Measurements from ENCODE around the gene GRIN2A. TPM values are rescaled to one million over a fixed set of nuclear protein-coding genes. Genes with fewer than 3 reads are reported as not detected.
A peak's percentile ranks its signal among the peaks of the same experiment; 100 is the strongest.

The GRIN2A gene
- total RNA-seq, 1 experiment from 2014 or later, result 34.6 TPM

- DNase-seq, result peak; percentile 46
- intact Hi-C loops (cut with micrococcal nuclease; ENCODE audit: unreplicated experiment), result no loop called here
- Mint-ChIP-seq H3K36me3 (ENCODE audit: insufficient read depth, unreplicated experiment) (no peaks in the 10 kb centered on the region), H3K27ac (ENCODE audit: unreplicated experiment) (no peak overlapping the region), H3K27me3 (ENCODE audit: unreplicated experiment) (no peaks in the 10 kb centered on the region), H3K4me1 (ENCODE audit: low read depth, unreplicated experiment) (no peaks in the 10 kb centered on the region), H3K4me3 (ENCODE audit: low read depth, unreplicated experiment) (no peak overlapping the region), H3K9me3 (ENCODE audit: low read depth, unreplicated experiment) (no peaks in the 10 kb centered on the region)
- CTCF ChIA-PET, result no interaction called here
- no TSS peak for BruUV-seq (replicated peaks)
- no peak for TF ChIP-seq CTCF (IDR thresholded peaks at IDR 0.05; ENCODE audit: unreplicated experiment)
These were observed 346.0 kb downstream of the GRIN2A start for GRCh38 chr16:9836118-9836736.

GRCh38 chr16:9827062-9827752 is 355.0 kb downstream of the GRIN2A start:
- H3K4me3 Mint-ChIP-seq (ENCODE audit: low read depth, unreplicated experiment), result no peak overlapping the region
- no peak for TF ChIP-seq CTCF (IDR thresholded peaks at IDR 0.05; ENCODE audit: unreplicated experiment)
- H3K27me3 Mint-ChIP-seq (ENCODE audit: unreplicated experiment), result no peaks in the 10 kb centered on the region
- peaks cover 4% of the 10 kb centered on the region for H3K36me3 Mint-ChIP-seq (ENCODE audit: insufficient read depth, unreplicated experiment)
- H3K9me3 Mint-ChIP-seq (ENCODE audit: low read depth, unreplicated experiment), result no peaks in the 10 kb centered on the region
- intact Hi-C loops (cut with micrococcal nuclease; ENCODE audit: unreplicated experiment), result no loop called here
- no peaks in the 10 kb centered on the region for H3K4me1 Mint-ChIP-seq (ENCODE audit: low read depth, unreplicated experiment)
- BruUV-seq (replicated peaks), result no TSS peak
- H3K27ac Mint-ChIP-seq (ENCODE audit: unreplicated experiment), result no peak overlapping the region
- no peak for DNase-seq
- CTCF ChIA-PET, result no interaction called here

GRCh38 chr16:9826656-9827055 is 355.6 kb downstream of the GRIN2A start:
- Mint-ChIP-seq H3K36me3 (ENCODE audit: insufficient read depth, unreplicated experiment) (peaks cover 4% of the 10 kb centered on the region), H3K4me1 (ENCODE audit: low read depth, unreplicated experiment) (no peaks in the 10 kb centered on the region), H3K9me3 (ENCODE audit: low read depth, unreplicated experiment) (no peaks in the 10 kb centered on the region), H3K27me3 (ENCODE audit: unreplicated experiment) (no peaks in the 10 kb centered on the region), H3K4me3 (ENCODE audit: low read depth, unreplicated experiment) (no peak overlapping the region), H3K27ac (ENCODE audit: unreplicated experiment) (no peak overlapping the region)
- DNase-seq, result no peak
- TF ChIP-seq CTCF (IDR thresholded peaks at IDR 0.05; ENCODE audit: unreplicated experiment), result no peak
- BruUV-seq (replicated peaks), result no TSS peak
- CTCF ChIA-PET, result no interaction called here
- intact Hi-C loops (cut with micrococcal nuclease; ENCODE audit: unreplicated experiment), result no loop called here

- H3K4me1 Mint-ChIP-seq (ENCODE audit: low read depth, unreplicated experiment), result no peaks in the 10 kb centered on the region
- intact Hi-C loops (cut with micrococcal nuclease; ENCODE audit: unreplicated experiment), result no loop called here
- peaks cover 3% of the 10 kb centered on the region for H3K36me3 Mint-ChIP-seq (ENCODE audit: insufficient read depth, unreplicated experiment)
- no peak for DNase-seq
- TF ChIP-seq CTCF (IDR thresholded peaks at IDR 0.05; ENCODE audit: unreplicated experiment), result no peak
- no peak overlapping the region for H3K4me3 Mint-ChIP-seq (ENCODE audit: low read depth, unreplicated experiment)
- H3K27me3 Mint-ChIP-seq (ENCODE audit: unreplicated experiment), result no peaks in the 10 kb centered on the region
- no peaks in the 10 kb centered on the region for H3K9me3 Mint-ChIP-seq (ENCODE audit: low read depth, unreplicated experiment)
- CTCF ChIA-PET, result no interaction called here
- BruUV-seq (replicated peaks), result no TSS peak
- H3K27ac Mint-ChIP-seq (ENCODE audit: unreplicated experiment), result no peak overlapping the region
These were observed 357.8 kb downstream of the GRIN2A start for GRCh38 chr16:9824200-9825068.
